ENCODE results near the gene LY6G6F. TPM values are rescaled to one million over a fixed set of nuclear protein-coding genes. Genes with fewer than 3 reads are reported as not detected.

The LY6G6F gene
- total and polyA plus RNA-seq, 2 of the 13 experiments (the other 11 are each of a cell fraction or from before 2014, with no cell fraction given), result not detected

GRCh38 chr6:31736021-31736767 lies 29.5 kb downstream of the LY6G6F start, which contains the start of gene CLIC1 (continued):
- TF ChIP-seq AGO2 (optimal IDR thresholded peaks at IDR 0.05; ENCODE audit: low read depth, low read length), result no peak
- no peak for TF ChIP-seq ZNF432 (CRISPR knock-in tag; IDR thresholded peaks at IDR 0.05; ENCODE audit: borderline replicate concordance)
- no peak; the same call in none of the 2 replicates for TF ChIP-seq GTF3A (CRISPR knock-in tag; conservative IDR thresholded peaks at IDR 0.05)
- no peak for TF ChIP-seq ZMYM2 (CRISPR knock-in tag; IDR thresholded peaks at IDR 0.05)
- TF ChIP-seq TAF1 (CRISPR knock-in tag; IDR thresholded peaks at IDR 0.05), result peak; percentile 94
- peak; percentile 54 for TF ChIP-seq ZNF225 (CRISPR knock-in tag; IDR thresholded peaks at IDR 0.05)
- no peak for TF ChIP-seq SCMH1 (CRISPR knock-in tag; IDR thresholded peaks at IDR 0.05; ENCODE audit: borderline replicate concordance)
- TF ChIP-seq RARA (CRISPR knock-in tag; IDR thresholded peaks at IDR 0.05), result peak; percentile 68
- TF ChIP-seq ZNF335 (CRISPR knock-in tag; IDR thresholded peaks at IDR 0.05), result peak; percentile 89
- TF ChIP-seq, protein P1, sequence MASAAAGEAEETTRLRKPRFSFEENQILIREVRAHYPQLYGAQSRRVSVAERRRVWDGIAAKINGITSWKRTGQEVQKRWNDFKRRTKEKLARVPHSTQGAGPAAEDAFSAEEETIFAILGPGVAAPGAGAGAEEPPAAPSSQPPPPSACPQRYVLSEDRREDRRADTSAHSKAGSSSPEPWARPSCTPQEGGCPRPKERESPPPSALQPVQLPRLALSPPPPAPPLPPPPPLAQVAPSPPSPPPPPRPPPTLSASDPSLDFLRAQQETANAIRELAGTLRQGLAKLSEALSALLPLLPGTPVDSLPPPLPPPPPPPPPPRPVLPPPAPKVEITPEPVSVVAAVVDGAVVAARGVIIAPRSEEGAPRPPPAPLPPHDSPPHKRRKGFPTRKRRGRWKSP (CRISPR knock-in tag; IDR thresholded peaks at IDR 0.05), result no peak
- TF ChIP-seq CAMTA2 (CRISPR knock-in tag; IDR thresholded peaks at IDR 0.05; ENCODE audit: borderline replicate concordance), result peak; percentile 58; the same call in 1 of the 2 replicates
- TF ChIP-seq HDAC1 (CRISPR knock-in tag; IDR thresholded peaks at IDR 0.05), result peak; percentile 75; the same call in 1 of the 2 replicates
- no peak for TF ChIP-seq ZFAT (CRISPR knock-in tag; conservative IDR thresholded peaks at IDR 0.05)
- TF ChIP-seq HINFP (CRISPR knock-in tag; IDR thresholded peaks at IDR 0.05; ENCODE audit: low read depth), result 0 out of 2 replicates have a peak, but pooled peaks have one; percentile 21
- TF ChIP-seq ERF (CRISPR knock-in tag; IDR thresholded peaks at IDR 0.05), result peak; percentile 72
- peak; percentile 93 for TF ChIP-seq ATF3 (CRISPR knock-in tag; IDR thresholded peaks at IDR 0.05)
- TF ChIP-seq ZNF670 (CRISPR knock-in tag; IDR thresholded peaks at IDR 0.05; ENCODE audit: borderline replicate concordance), result no peak
- peak; percentile 62; the same call in 1 of the 2 replicates for TF ChIP-seq ZNF275 (CRISPR knock-in tag; IDR thresholded peaks at IDR 0.05; ENCODE audit: borderline replicate concordance)
- peak; percentile 55; the same call in 1 of the 2 replicates for TF ChIP-seq POGZ (CRISPR knock-in tag; IDR thresholded peaks at IDR 0.05)
- TF ChIP-seq RAD21 (CRISPR knock-in tag; IDR thresholded peaks at IDR 0.05), result 0 out of 2 replicates have a peak, but pooled peaks have one; percentile 41
- no peak for TF ChIP-seq ATF1 (CRISPR knock-in tag; IDR thresholded peaks at IDR 0.05)
- TF ChIP-seq TGIF2 (CRISPR knock-in tag; IDR thresholded peaks at IDR 0.05), result peak; percentile 91
- TF ChIP-seq NCOA2 (CRISPR knock-in tag; IDR thresholded peaks at IDR 0.05), result peak; percentile 69
